Measurements from ENCODE around the gene RAB40C. TPM values are rescaled to one million over a fixed set of nuclear protein-coding genes. Genes with fewer than 3 reads are reported as not detected.

Gene RAB40C
- total and polyA plus RNA-seq, 9 of the 15 experiments (the other 6 are each of a cell fraction or from before 2014, with no cell fraction given): 0.17 to 23.4 (median 8.7) TPM

- Histone ChIP-seq H3K79me2 (ENCODE audit: control insufficient read depth, insufficient read depth, low read length) (peaks cover 10% of the 10 kb centered on the region), H3K36me3 (ENCODE audit: control insufficient read depth, insufficient read depth, low read length) (peaks cover 47% of the 10 kb centered on the region; the same call in 2 of the 3 replicates), H3K4me1 (replicated peaks in 1 of 2; ENCODE audit: control insufficient read depth in 2 of 2, insufficient read depth in 2 of 2, low read length in 2 of 2) (peaks cover 23 to 97% of the 10 kb centered on the region in 2 experiments), H3K27me3 (ENCODE audit: control insufficient read depth in 2 of 2, insufficient read depth in 2 of 2, low read length in 2 of 2) (no peaks in the 10 kb centered on the region), H3K4me3 (no peak overlapping the region), H3K4me2 (ENCODE audit: insufficient read depth, low read length) (peak overlapping the region; percentile 35), H2AFZ (ENCODE audit: low read depth, low read length) (no peak overlapping the region), H3K9me3 (replicated peaks; ENCODE audit: control insufficient read depth, insufficient read depth, low read depth, low read length) (no peaks in the 10 kb centered on the region), H3K27ac (ENCODE audit: extremely low read depth, low read depth, low read length) (peak overlapping the region; percentile 64; the same call in 2 of the 3 replicates), H3K9ac (ENCODE audit: insufficient read depth in 1 of 2, low read depth in 2 of 2, low read length in 2 of 2) (peak overlapping the region in 1 of 2 experiments; percentile 84; a peak in 2 of 4 replicates), H3K9me1 (ENCODE audit: control insufficient read depth, insufficient read depth, low read length) (no peaks in the 10 kb centered on the region), H4K20me1 (replicated peaks; ENCODE audit: control insufficient read depth, insufficient read depth, low read length) (no peaks in the 10 kb centered on the region)
- in situ Hi-C loops (cut with MboI): no loop called here
- peak; percentile 46 for ATAC-seq
- CTCF ChIA-PET (ENCODE audit: low intra/inter-chr PET ratio): no interaction called here
- WGBS (ENCODE audit: insufficient coverage, low coverage, missing lambda C conversion rate): 36% methylated on average over 17 of the region's 29 CpGs
- POLR2A ChIA-PET: interaction anchor here (0.8 to 1.0 kb wide), 2 partner anchors 8 to 55 kb away, joined by 3 to 6 read pairs; no protein-coding TSS in a partner anchor
- DNase-seq (ENCODE audit: extremely low read depth in 1 of 4, low spot score in 3 of 4): no peak
- FAIRE-seq: no peak
- intact Hi-C loops (cut with micrococcal nuclease): no loop called here
- BruUV-seq (replicated peaks): no TSS peak
- TF ChIP-seq CBX8 (IDR thresholded peaks at IDR 0.05; ENCODE audit: borderline replicate concordance, extremely low read depth, low read depth, low read length, poor library complexity, severe bottlenecking) (no peak), MYNN (IDR thresholded peaks at IDR 0.05) (peak; percentile 11; the same call in 1 of the 2 replicates), MYNN (CRISPR knock-in tag; IDR thresholded peaks at IDR 0.05) (no peak), RBM22 (IDR thresholded peaks at IDR 0.05; ENCODE audit: low read depth, low read length, poor library complexity, severe bottlenecking) (peak; percentile 54), BHLHE40 (IDR thresholded peaks at IDR 0.05; ENCODE audit: low read length) (peak; percentile 39; the same call in 1 of the 2 replicates), TAF9B (IDR thresholded peaks at IDR 0.05; ENCODE audit: partially characterized antibody) (no peak), FIP1L1 (IDR thresholded peaks at IDR 0.05; ENCODE audit: low read depth, low read length, poor library complexity, severe bottlenecking) (peak; percentile 69), NCOA6 (IDR thresholded peaks at IDR 0.05) (no peak), NR2F6 (CRISPR knock-in tag; IDR thresholded peaks at IDR 0.05) (no peak), EGR1 (conservative IDR thresholded peaks at IDR 0.05) (peak; percentile 62), ZBTB2 (IDR thresholded peaks at IDR 0.05) (0 out of 2 replicates have a peak, but pooled peaks have one; percentile 6), HNRNPL (IDR thresholded peaks at IDR 0.05; ENCODE audit: low read depth, low read length) (peak; percentile 49; the same call in 1 of the 2 replicates), SAFB (IDR thresholded peaks at IDR 0.05; ENCODE audit: borderline replicate concordance, low read depth, low read length) (peak; percentile 75), USF1 (CRISPR knock-in tag; IDR thresholded peaks at IDR 0.05) (peak; percentile 54), TSHZ1 (CRISPR knock-in tag; IDR thresholded peaks at IDR 0.05) (no peak), POLR2A (conservative IDR thresholded peaks at IDR 0.05) (peak; percentile 5; the same call in 1 of the 2 replicates), TCF3 (CRISPR knock-in tag; IDR thresholded peaks at IDR 0.05) (0 out of 2 replicates have a peak, but pooled peaks have one; percentile 7), RBFOX2 (IDR thresholded peaks at IDR 0.05; ENCODE audit: low read depth, low read length) (0 out of 2 replicates have a peak, but pooled peaks have one; percentile 31)
Measured at GRCh38 chr16:630249-630814, 40.5 kb downstream of the RAB40C start.
